Astrocyte (in vitro differentiated cells and primary cell): ENCODE data around the gene IGSF6. TPM values are rescaled to one million over a fixed set of nuclear protein-coding genes. Genes with fewer than 3 reads are reported as not detected.
"Not testable (repeated sequence)": the region's sequence is repeated elsewhere in the genome, so short reads cannot be mapped to it uniquely, and the experiment has no call there.

Source experiments
- DNase-seq: peaks from one replicate; pipeline ENCODE4 v3.0.0-alpha.2; 2010; ENCODE audit warnings: low read depth
- FAIRE-seq: peaks from 2 replicates; lab custom pipeline; 2011; peaks lifted over from hg19 to GRCh38; lab: Jason Lieb, UNC
- H2AFZ ChIP-seq: 2 replicates; pipeline ENCODE4 v1.6.0; 2012; ENCODE audit warnings: low read depth, low read length, inconsistent platforms
- H3K27ac ChIP-seq: 2 replicates; pipeline ENCODE4 v1.5.1; 2011; ENCODE audit warnings: low read depth, low read length, inconsistent platforms
- H3K27me3 ChIP-seq: 2 replicates; pipeline ENCODE4 v1.6.0; 2011; ENCODE audit warnings: low read length, inconsistent platforms; ENCODE audit not compliant: insufficient read depth
- H3K36me3 ChIP-seq: 2 replicates; pipeline ENCODE4 v1.5.1; 2011; ENCODE audit warnings: low read length, inconsistent platforms; ENCODE audit not compliant: insufficient read depth
- H3K4me1 ChIP-seq: 2 replicates; pipeline ENCODE4 v1.5.1; 2011; ENCODE audit warnings: low read length, inconsistent platforms; ENCODE audit not compliant: insufficient read depth
- H3K4me2 ChIP-seq: 2 replicates; pipeline ENCODE4 v1.6.0; 2012; ENCODE audit warnings: low read length, inconsistent platforms
- H3K4me3 ChIP-seq: 2 replicates; pipeline ENCODE4 v1.5.1; 2011; ENCODE audit warnings: low read depth, mild to moderate bottlenecking, low read length, inconsistent platforms; ENCODE audit not compliant: insufficient read depth
- H3K79me2 ChIP-seq: 2 replicates; pipeline ENCODE4 v1.6.0; 2012; ENCODE audit warnings: mild to moderate bottlenecking, low read length, inconsistent platforms; ENCODE audit not compliant: insufficient read depth
- H3K9ac ChIP-seq: 2 replicates; pipeline ENCODE4 v1.6.0; 2012; ENCODE audit warnings: mild to moderate bottlenecking, low read length, inconsistent platforms
- H3K9me3 ChIP-seq: 2 replicates; pipeline ENCODE4 v1.5.1; 2012; ENCODE audit warnings: low read depth, mild to moderate bottlenecking, low read length, inconsistent platforms; ENCODE audit not compliant: insufficient read depth
- H4K20me1 ChIP-seq: 2 replicates; pipeline ENCODE4 v1.6.0; 2012; ENCODE audit warnings: low read length, inconsistent platforms; ENCODE audit not compliant: insufficient read depth
- H3K27ac Mint-ChIP-seq: one replicate; pipeline ENCODE4 v1.8.0; 2021; ENCODE audit warnings: mild to moderate bottlenecking, mixed read lengths; ENCODE audit not compliant: unreplicated experiment
- H3K27me3 Mint-ChIP-seq: one replicate; pipeline ENCODE4 v1.8.0; 2021; ENCODE audit warnings: low read depth, mixed read lengths; ENCODE audit not compliant: unreplicated experiment
- H3K36me3 Mint-ChIP-seq: one replicate; pipeline ENCODE4 v1.8.0; 2021; ENCODE audit warnings: low read depth, mixed read lengths; ENCODE audit not compliant: unreplicated experiment
- H3K4me1 Mint-ChIP-seq: one replicate; pipeline ENCODE4 v1.8.0; 2021; ENCODE audit warnings: low read depth, mixed read lengths; ENCODE audit not compliant: unreplicated experiment
- H3K4me3 Mint-ChIP-seq: one replicate; pipeline ENCODE4 v1.8.0; 2021; ENCODE audit warnings: mild to moderate bottlenecking, moderate library complexity, mixed read lengths; ENCODE audit not compliant: unreplicated experiment
- H3K9me3 Mint-ChIP-seq: one replicate; pipeline ENCODE4 v1.8.0; 2021; ENCODE audit warnings: mild to moderate bottlenecking, mixed read lengths; ENCODE audit not compliant: unreplicated experiment
- EZH2 ChIP-seq: IDR thresholded peaks from 2 replicates; pipeline ENCODE4 v1.6.1; 2012; ENCODE audit warnings: mild to moderate bottlenecking, low read length, inconsistent platforms; ENCODE audit not compliant: insufficient read depth
- total RNA-seq: library from RNA; stranded (reverse); gene quantifications from 2 replicates; pipeline ENCODE4 v1.2.1, GENCODE V29; 2021
- TF ChIP-seq, protein P1 (sequence below): IDR thresholded peaks from 2 replicates; pipeline ENCODE4 v1.5.1; 2011; ENCODE audit warnings: low read depth, mild to moderate bottlenecking, inconsistent platforms, low read length, moderate library complexity; ENCODE audit not compliant: insufficient read depth

The IGSF6 gene
- total RNA-seq, 1 donor from 2014 or later: not detected

DNA sequence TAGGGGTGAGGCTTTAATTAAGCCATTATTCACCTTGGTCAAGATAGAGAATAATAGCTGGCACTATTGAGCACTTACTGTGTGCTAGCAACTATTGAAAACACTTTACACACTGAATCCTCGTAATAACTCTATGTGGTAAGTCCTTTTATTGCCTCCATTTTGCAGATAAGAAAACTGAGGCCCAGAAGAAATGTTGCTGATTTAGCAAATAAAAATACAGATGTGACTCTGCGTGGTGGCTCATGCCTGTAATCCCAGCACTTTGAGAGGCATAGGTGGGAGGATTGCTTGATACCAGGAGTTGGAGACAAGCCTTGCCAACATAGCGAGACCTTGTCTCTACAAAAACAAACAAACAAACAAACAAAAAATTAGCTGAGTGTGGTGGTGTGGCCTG is 30.8 kb upstream of the IGSF6 start:
- no peak overlapping the region for H3K27ac ChIP-seq
- DNase-seq: no peak
- FAIRE-seq: no peak
- no peak overlapping the region for H3K4me3 Mint-ChIP-seq
- peaks cover 22% of the 10 kb centered on the region for H3K27me3 Mint-ChIP-seq
- no peaks in the 10 kb centered on the region for H3K79me2 ChIP-seq
- peaks cover 2% of the 10 kb centered on the region for H3K9me3 Mint-ChIP-seq
- H3K4me1 ChIP-seq: no peaks in the 10 kb centered on the region
- TF ChIP-seq, protein P1, sequence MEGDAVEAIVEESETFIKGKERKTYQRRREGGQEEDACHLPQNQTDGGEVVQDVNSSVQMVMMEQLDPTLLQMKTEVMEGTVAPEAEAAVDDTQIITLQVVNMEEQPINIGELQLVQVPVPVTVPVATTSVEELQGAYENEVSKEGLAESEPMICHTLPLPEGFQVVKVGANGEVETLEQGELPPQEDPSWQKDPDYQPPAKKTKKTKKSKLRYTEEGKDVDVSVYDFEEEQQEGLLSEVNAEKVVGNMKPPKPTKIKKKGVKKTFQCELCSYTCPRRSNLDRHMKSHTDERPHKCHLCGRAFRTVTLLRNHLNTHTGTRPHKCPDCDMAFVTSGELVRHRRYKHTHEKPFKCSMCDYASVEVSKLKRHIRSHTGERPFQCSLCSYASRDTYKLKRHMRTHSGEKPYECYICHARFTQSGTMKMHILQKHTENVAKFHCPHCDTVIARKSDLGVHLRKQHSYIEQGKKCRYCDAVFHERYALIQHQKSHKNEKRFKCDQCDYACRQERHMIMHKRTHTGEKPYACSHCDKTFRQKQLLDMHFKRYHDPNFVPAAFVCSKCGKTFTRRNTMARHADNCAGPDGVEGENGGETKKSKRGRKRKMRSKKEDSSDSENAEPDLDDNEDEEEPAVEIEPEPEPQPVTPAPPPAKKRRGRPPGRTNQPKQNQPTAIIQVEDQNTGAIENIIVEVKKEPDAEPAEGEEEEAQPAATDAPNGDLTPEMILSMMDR: no peak
- TF ChIP-seq EZH2: no peak
- no peak overlapping the region for H3K4me2 ChIP-seq
- H3K9me3 ChIP-seq: no peaks in the 10 kb centered on the region
- no peaks in the 10 kb centered on the region for H3K4me1 Mint-ChIP-seq
- peaks cover 7% of the 10 kb centered on the region for H3K27me3 ChIP-seq
- H3K9ac ChIP-seq: no peak overlapping the region
- H3K4me3 ChIP-seq: no peak overlapping the region
- H3K36me3 ChIP-seq: no peaks in the 10 kb centered on the region
- no peaks in the 10 kb centered on the region for H3K36me3 Mint-ChIP-seq
- H4K20me1 ChIP-seq: no peaks in the 10 kb centered on the region
- no peak overlapping the region for H3K27ac Mint-ChIP-seq
- no peak overlapping the region for H2AFZ ChIP-seq

DNA sequence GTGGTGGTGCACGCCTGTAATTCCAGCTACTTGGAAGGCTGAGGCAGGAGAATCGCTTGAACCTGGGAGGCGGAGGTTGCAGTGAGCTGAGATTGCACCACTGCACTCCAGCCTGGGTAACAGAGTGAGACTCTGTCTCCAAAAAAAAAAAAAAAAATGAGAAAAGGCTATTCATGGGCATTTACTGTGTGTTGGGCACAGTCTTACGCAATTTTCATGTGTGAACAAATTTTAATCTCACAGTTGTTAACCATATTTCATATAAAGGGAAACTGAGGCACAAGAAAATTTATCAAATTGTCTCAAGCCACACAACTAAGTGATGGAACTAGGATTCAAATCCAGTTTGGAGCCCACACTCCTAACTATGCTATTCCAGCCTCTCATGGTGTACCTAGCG is 28.3 kb upstream of the IGSF6 start:
- H3K4me3 ChIP-seq, FAIRE-seq, H3K27me3 ChIP-seq, DNase-seq, H3K4me1 Mint-ChIP-seq, H2AFZ ChIP-seq, H4K20me1 ChIP-seq, H3K27ac Mint-ChIP-seq, H3K4me2 ChIP-seq, H3K4me1 ChIP-seq, H3K36me3 ChIP-seq, H3K27ac ChIP-seq, H3K4me3 Mint-ChIP-seq, H3K79me2 ChIP-seq, H3K36me3 Mint-ChIP-seq, H3K9ac ChIP-seq, H3K9me3 Mint-ChIP-seq, H3K9me3 ChIP-seq: not testable (repeated sequence)
- peaks cover 15% of the 10 kb centered on the region for H3K27me3 Mint-ChIP-seq

DNA sequence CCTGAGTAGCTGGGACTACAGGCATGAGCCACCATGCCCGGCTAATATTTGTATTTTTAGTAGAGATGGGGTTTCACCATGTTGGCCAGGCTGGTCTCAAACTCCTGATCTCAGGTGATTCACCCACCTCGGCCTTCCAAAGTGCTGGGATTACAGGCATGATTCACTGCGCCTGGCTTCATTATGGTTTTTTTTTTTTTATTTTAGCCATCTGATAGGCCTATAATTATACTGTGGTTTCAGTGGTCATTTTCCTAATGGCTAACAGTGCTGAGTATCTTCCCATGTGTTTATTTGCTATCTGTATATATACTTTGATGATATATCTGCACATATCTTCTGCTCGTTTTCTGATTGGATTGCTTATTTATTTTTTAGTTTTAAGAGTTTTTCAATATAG is 22.0 kb upstream of the IGSF6 start:
- not testable (repeated sequence) for H3K36me3 Mint-ChIP-seq, H3K27ac Mint-ChIP-seq, H3K79me2 ChIP-seq, H3K27me3 ChIP-seq, H3K9me3 ChIP-seq, H3K36me3 ChIP-seq, H3K27ac ChIP-seq, H3K4me1 Mint-ChIP-seq, H3K27me3 Mint-ChIP-seq, H3K9ac ChIP-seq, H3K4me1 ChIP-seq, H2AFZ ChIP-seq, DNase-seq, H3K9me3 Mint-ChIP-seq, H3K4me3 ChIP-seq, FAIRE-seq, H4K20me1 ChIP-seq, H3K4me2 ChIP-seq, H3K4me3 Mint-ChIP-seq

DNA sequence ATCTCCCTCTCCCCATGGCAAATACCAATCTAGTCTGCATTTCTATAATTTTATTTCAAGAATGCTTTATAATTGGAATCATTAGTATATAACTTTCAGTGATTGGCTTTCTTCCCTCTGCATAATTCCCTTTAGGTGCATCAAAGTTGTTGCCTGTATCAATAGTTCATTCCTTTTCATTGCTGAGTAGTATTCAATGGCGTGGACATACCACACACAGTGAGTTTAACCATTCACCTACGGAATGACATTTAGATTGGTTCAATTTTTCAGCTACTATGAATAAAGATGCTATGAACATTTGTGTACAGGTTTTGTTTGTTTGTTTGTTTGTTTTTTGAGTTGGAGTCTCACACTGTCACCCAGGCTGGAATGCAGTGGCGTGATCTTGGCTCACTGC is 21.1 kb upstream of the IGSF6 start:
- Histone ChIP-seq H3K4me1 (no peaks in the 10 kb centered on the region), H3K9ac (no peak overlapping the region), H2AFZ (no peak overlapping the region), H3K27ac (no peak overlapping the region), H3K27me3 (no peaks in the 10 kb centered on the region), H3K9me3 (no peaks in the 10 kb centered on the region), H3K36me3 (no peaks in the 10 kb centered on the region), H3K4me3 (no peak overlapping the region), H4K20me1 (no peaks in the 10 kb centered on the region), H3K4me2 (no peak overlapping the region), H3K79me2 (no peaks in the 10 kb centered on the region)
- no peak overlapping the region for H3K4me3 Mint-ChIP-seq
- H3K36me3 Mint-ChIP-seq: no peaks in the 10 kb centered on the region
- H3K27me3 Mint-ChIP-seq: no peaks in the 10 kb centered on the region
- no peaks in the 10 kb centered on the region for H3K9me3 Mint-ChIP-seq
- no peak overlapping the region for H3K27ac Mint-ChIP-seq
- no peak for DNase-seq
- FAIRE-seq: no peak
- no peaks in the 10 kb centered on the region for H3K4me1 Mint-ChIP-seq
- no peak for TF ChIP-seq EZH2
- TF ChIP-seq, protein P1: no peak
